IPS DF 19.7 (cell line): Measurements from ENCODE around the gene AKAP12.
"Not testable (repeated sequence)": the region's sequence is repeated elsewhere in the genome, so short reads cannot be mapped to it uniquely, and the experiment has no call there.

Experiments used
- DNase-seq: peaks from one replicate; pipeline ENCODE4 v3.0.0-alpha.2; 2013; ENCODE audit warnings: low read depth, low spot score

Gene AKAP12

GRCh38 chr6:151379933-151380847 lies 140.4 kb downstream of the AKAP12 start:
- DNase-seq: no peak

GRCh38 chr6:151380848-151381205 lies 141.1 kb downstream of the AKAP12 start:
- no peak for DNase-seq

- DNase-seq: no peak
Measured at GRCh38 chr6:151381722-151382121, 142.0 kb downstream of the AKAP12 start.

GRCh38 chr6:151382631-151383030 lies 142.9 kb downstream of the AKAP12 start:
- DNase-seq: not testable (repeated sequence)

DNA sequence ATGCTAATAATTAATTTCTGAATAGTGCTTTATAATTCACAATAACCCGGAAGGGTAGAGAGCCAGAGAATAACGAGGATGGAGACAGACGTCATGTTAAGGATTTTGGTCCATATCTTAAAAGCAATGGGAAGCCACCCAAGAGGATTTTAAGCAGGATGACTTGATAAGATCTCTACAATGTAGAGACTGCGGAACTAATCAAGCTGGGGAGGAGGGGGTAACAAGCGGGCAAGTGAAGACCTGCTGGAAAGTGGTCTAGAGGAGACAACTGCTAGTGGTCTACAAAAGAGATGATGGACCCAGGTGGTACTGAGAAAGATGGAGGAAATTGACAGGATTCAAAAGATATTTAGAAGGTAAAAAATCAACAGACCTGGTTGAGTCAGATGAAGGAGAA lies 144.4 kb downstream of the AKAP12 start:
- no peak for DNase-seq

DNA sequence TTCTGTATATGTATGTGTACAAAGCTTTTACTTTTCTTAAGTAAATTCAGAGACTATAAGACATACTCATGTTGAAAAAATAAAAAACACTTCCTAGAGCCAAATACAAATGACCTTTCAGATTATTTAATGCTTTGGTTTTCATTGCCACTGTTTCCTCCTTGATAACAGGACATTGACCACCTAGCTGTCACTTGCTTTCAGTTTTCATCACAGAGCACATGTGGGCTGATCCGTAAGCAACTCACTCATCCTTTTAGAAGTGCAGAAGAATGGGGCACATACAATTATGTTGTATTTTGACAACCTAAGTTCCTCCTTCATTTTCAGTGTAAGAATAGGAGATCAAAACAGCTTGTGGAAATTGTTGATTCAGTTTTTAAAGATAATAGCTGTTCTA lies 145.4 kb downstream of the AKAP12 start:
- DNase-seq: no peak

- no peak for DNase-seq
Measured at GRCh38 chr6:151387175-151387970, 147.6 kb downstream of the AKAP12 start.

- DNase-seq: no peak
Measured at GRCh38 chr6:151388236-151388635, 148.5 kb downstream of the AKAP12 start.

DNA sequence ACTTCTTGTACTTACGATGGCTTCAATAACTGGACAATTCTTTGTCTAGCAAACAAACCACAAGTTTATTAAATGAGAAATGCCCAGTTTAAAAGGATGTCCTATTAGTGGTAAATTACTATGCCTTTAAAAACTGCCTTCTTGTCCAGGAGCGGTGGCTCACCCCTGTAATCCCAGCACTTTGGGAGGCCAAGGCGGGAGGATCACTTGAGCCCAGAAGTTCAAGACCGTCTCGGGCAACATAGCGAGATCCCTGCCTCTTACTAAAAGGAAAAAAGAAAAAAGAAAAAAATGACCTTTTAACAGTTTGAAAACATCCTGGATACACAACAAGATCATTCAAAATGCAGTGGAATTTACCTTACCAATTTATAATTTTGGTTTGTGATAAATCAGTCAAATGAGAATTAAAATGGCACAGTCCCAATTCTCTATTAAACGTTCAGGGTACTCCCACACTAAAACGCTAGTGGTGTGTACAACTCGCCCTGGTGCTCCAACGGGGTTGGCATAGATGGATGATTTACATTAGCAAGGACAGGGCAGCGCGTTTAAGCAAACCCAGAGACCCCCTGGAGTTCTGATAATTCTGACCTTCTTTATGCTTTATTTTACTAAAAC lies 149.3 kb downstream of the AKAP12 start:
- no peak for DNase-seq

DNA sequence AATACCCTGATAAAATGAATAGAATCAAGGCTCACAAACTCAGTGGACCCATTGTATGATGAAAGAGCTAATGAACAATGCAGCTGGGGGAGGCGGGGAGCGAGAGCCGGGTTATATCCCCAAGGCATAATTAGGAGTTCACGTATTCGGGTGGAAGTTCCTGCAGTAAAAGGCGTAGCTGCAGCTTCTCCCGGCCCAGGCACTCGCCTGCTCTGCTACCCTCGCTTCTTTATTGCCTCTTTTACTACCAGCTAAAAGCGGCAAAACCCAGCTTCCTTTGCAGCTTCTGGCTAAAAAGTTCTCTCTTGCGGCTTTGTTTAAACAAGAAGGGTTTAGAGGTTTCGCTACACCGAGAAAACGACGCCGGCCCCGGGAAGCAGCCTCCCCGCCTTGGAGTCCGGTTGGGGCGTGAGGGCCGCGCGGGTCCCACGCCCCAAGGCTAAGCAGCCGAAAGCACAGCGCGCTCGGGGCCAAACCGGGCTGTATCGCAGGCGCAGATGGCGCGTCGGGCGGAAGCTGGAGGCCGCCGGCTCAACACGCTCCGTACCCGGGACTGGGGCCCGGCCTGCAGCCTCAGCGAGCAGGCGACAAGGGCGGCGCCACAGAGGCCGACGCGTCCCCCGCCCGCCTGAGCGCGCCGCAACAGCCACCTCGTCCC lies 150.0 kb downstream of the AKAP12 start:
- DNase-seq: no peak

DNA sequence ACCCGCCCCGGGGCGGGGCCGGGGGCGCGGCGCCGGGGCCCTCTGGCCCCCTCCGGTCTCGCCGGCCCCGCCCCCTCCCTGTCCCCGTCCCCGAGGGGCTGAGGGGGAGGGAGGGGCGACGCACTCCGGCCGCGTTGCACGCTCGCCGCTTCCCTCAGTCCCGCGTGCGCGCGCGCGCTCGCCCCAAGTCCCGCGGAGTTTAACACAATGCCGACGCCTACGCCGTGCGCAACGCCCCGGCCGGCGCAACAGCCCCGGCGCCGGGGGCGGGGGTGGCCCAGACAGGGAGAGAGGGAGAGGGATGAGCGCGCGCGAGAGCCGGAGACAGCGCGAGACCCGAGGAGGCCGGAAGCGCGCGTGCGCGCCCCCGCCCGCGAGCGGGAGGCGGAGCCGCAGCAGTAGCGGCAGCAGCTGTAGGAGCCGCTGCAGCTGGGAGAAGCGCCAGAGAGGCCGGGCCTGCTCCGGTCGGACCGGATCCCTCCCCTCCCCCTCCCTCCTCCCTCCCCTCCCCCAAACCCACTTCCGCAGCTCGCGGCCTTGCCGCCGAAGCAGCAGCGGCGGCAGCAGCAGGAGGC lies 150.6 kb downstream of the AKAP12 start:
- DNase-seq: peak; percentile 85

DNA sequence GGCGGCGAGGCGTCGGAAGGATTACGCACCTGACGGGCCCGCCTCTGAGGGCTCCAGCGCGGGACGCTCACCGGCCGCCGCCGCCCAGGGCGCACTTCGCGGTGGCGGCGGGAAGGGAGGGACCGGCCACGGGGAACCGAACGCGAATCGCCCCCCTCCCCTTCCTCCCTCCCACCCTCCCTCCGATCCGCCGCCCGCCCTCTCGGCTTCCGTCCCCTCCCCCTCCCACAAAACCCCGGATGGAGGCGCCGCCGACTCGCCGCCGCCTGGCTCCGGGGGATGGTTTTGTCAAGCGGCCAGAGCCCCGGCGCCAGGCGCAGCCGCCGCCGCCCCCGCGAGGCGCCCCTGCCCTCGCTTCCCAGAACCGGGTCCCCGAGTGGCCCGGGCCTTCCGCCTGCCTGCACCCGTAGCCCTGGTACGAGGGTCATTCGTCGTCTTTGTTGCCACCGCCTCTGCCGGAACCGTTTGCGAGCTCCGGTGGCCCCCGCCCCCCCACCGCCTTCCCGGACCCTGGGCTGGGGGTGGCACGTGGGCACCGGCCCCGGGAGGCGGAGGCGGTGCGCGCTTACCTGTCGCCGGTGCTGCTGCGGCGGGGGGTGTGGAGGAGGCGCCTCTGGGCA lies 151.2 kb downstream of the AKAP12 start:
- no peak for DNase-seq

DNA sequence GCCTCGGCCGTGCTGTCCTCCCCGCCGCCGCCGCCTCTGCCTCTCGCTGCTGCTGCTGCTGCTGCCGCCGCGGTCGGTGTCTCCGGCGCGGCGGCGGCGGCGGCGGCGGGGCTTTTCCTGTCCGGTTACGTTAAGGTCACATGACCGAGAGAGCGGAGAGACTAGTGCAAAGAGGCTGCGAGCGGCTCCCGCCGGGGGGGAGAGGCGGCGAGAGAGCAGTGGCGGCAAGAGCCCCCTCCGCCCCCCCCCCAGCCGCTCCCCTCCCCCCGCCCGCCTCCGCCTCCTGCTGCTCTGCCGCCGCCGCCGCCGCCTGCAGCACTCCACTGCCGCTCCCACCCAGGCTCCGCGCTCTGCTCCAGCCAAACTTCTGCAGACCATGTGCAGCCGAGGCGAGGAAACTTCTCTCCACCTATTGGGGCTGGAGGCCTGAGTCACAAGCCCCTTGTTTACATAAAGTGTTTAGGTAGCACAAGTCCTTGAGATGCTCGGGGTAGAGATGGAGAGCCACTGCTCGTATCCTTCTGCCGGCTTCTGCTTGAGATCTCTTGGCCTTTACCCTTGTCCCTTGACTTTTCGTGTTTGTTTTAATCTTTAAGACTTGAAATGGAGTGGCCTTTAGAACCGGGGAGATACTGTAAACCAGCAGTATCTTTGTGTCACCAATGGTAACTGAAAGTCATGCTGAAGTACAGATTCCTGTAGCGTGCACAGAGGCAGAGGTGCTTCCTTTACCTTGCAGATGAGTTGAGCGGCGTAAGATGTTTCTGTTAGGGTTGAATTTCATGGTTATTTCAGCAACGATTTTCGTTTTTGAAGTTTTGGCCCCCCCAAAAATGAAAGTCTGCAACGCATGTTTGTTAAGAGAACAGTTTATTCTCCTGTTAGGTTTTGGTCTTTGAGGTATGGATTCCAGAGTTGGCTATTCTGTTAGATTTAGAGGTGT lies 152.0 kb downstream of the AKAP12 start, which contains the start of gene ZBTB2:
Gene ZBTB2 (minus strand): TSS at position 89 of the 943 bp plus-strand sequence. CDS start 17,922 bp downstream, outside the sequence.
- no peak for DNase-seq

GRCh38 chr6:151392427-151392826 lies 152.7 kb downstream of the AKAP12 start:
- DNase-seq: no peak

- no peak for DNase-seq
Measured at GRCh38 chr6:151393410-151393809, 153.6 kb downstream of the AKAP12 start.

- DNase-seq: no peak
Measured at GRCh38 chr6:151399679-151400078, 159.9 kb downstream of the AKAP12 start.

- DNase-seq: no peak
Measured at GRCh38 chr6:151400473-151400872, 160.7 kb downstream of the AKAP12 start.

- DNase-seq: no peak
Measured at GRCh38 chr6:151402228-151402627, 162.5 kb downstream of the AKAP12 start.

GRCh38 chr6:151403919-151404308 lies 164.1 kb downstream of the AKAP12 start:
- DNase-seq: no peak
